ENCODE measurements around the gene TDP1. TPM values are rescaled to one million over a fixed set of nuclear protein-coding genes. Genes with fewer than 3 reads are reported as not detected.

The TDP1 gene
- total and polyA plus RNA-seq, 4 donors = 3.3 to 10.6 (median 4.2) TPM

GRCh38 chr14:90045616-90046015 is 89.9 kb downstream of the TDP1 start:
- TF ChIP-seq FOXA1 (IDR thresholded peaks at IDR 0.05) = no peak
- TF ChIP-seq, protein P1, sequence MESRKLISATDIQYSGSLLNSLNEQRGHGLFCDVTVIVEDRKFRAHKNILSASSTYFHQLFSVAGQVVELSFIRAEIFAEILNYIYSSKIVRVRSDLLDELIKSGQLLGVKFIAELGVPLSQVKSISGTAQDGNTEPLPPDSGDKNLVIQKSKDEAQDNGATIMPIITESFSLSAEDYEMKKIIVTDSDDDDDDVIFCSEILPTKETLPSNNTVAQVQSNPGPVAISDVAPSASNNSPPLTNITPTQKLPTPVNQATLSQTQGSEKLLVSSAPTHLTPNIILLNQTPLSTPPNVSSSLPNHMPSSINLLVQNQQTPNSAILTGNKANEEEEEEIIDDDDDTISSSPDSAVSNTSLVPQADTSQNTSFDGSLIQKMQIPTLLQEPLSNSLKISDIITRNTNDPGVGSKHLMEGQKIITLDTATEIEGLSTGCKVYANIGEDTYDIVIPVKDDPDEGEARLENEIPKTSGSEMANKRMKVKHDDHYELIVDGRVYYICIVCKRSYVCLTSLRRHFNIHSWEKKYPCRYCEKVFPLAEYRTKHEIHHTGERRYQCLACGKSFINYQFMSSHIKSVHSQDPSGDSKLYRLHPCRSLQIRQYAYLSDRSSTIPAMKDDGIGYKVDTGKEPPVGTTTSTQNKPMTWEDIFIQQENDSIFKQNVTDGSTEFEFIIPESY (IDR thresholded peaks at IDR 0.05) = no peak
- TF ChIP-seq RAD21 (IDR thresholded peaks at IDR 0.05) = no peak
- no peak for TF ChIP-seq CTCF (IDR thresholded peaks at IDR 0.05; ENCODE audit: low read depth, low read length, missing input control)
- no peak for TF ChIP-seq HNF4A (conservative IDR thresholded peaks at IDR 0.05)
- no peak for TF ChIP-seq JUND (IDR thresholded peaks at IDR 0.05)
- no peak for TF ChIP-seq HNF4G (IDR thresholded peaks at IDR 0.05)
- no peak for TF ChIP-seq TAF1 (conservative IDR thresholded peaks at IDR 0.05)
- no peak for TF ChIP-seq SP1 (IDR thresholded peaks at IDR 0.05)
- no peak for TF ChIP-seq EGR1 (IDR thresholded peaks at IDR 0.05; ENCODE audit: low read depth in 2 of 2)
- Histone ChIP-seq H3K9me3 (ENCODE audit: control insufficient read depth in 4 of 4, low read length in 3 of 4) (no peaks in the 10 kb centered on the region), H3K27me3 (ENCODE audit: control insufficient read depth in 4 of 4, insufficient read depth in 4 of 4, low read length in 3 of 4) (no peaks in the 10 kb centered on the region), H3K9ac (ENCODE audit: low read depth in 1 of 2, low read length in 2 of 2) (no peak overlapping the region), H3K4me3 (ENCODE audit: low read depth in 1 of 3, low read length in 3 of 3) (no peak overlapping the region), H3K4me1 (ENCODE audit: control insufficient read depth in 4 of 4, insufficient read depth in 4 of 4, low read length in 3 of 4) (no peaks in the 10 kb centered on the region), H3K27ac (ENCODE audit: low read depth in 1 of 2, low read length in 2 of 2) (no peak overlapping the region), H3K36me3 (ENCODE audit: control insufficient read depth in 4 of 4, insufficient read depth in 3 of 4, low read depth in 1 of 4, low read length in 3 of 4) (no peaks in the 10 kb centered on the region)
- no peak for DNase-seq (ENCODE audit: low spot score)
- whole genome bisulfite sequencing = 80% methylated on average over 2 of the region's 2 CpGs

GRCh38 chr14:90049390-90049789 is 93.7 kb downstream of the TDP1 start:
- TF ChIP-seq NR2F2 (IDR thresholded peaks at IDR 0.05) (no peak), SP1 (IDR thresholded peaks at IDR 0.05) (no peak), GABPA (IDR thresholded peaks at IDR 0.05 in 1 of 2, conservative IDR thresholded peaks at IDR 0.05 in 1 of 2) (no peak), FOXA1 (IDR thresholded peaks at IDR 0.05) (no peak), EGR1 (IDR thresholded peaks at IDR 0.05; ENCODE audit: low read depth in 2 of 2) (no peak)
- no peak for DNase-seq (ENCODE audit: low spot score)
- Histone ChIP-seq H3K4me3 (ENCODE audit: low read depth in 1 of 3, low read length in 3 of 3) (no peak overlapping the region), H3K36me3 (ENCODE audit: control insufficient read depth in 4 of 4, insufficient read depth in 3 of 4, low read depth in 1 of 4, low read length in 3 of 4) (no peaks in the 10 kb centered on the region), H3K27me3 (ENCODE audit: control insufficient read depth in 4 of 4, insufficient read depth in 4 of 4, low read length in 3 of 4) (peaks cover 0 to 5% (median 2%) of the 10 kb centered on the region in 4 donors), H3K9ac (ENCODE audit: low read depth in 1 of 2, low read length in 2 of 2) (no peak overlapping the region), H3K9me3 (ENCODE audit: control insufficient read depth in 4 of 4, low read length in 3 of 4) (no peaks in the 10 kb centered on the region), H3K4me1 (ENCODE audit: control insufficient read depth in 4 of 4, insufficient read depth in 4 of 4, low read length in 3 of 4) (no peaks in the 10 kb centered on the region), H3K27ac (ENCODE audit: low read depth in 1 of 2, low read length in 2 of 2) (no peak overlapping the region)
- 77% methylated on average over 3 of the region's 3 CpGs for WGBS

DNA sequence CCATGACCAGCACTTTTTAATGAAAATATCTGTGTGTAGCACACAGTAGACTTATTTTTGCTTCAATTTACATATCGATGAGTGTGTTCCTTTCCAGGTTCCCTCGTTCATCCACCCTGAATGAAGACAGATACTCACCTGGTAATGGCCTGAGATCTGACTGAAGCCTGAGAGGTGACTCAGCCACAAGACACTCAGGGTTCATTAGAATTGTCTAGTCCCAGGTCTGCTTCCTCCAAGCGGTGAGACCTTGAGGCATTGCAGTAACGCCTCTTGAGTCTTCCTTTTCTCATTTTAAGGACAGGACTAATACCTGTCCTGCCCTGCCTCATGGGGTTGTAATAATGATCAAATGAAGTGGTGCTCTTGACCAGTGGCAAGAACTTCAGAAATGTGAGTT is 94.5 kb downstream of the TDP1 start:
- Histone ChIP-seq H3K9me3 (ENCODE audit: control insufficient read depth in 4 of 4, low read length in 3 of 4) (no peaks in the 10 kb centered on the region), H3K4me1 (ENCODE audit: control insufficient read depth in 4 of 4, insufficient read depth in 4 of 4, low read length in 3 of 4) (no peaks in the 10 kb centered on the region), H3K4me3 (ENCODE audit: low read depth in 1 of 3, low read length in 3 of 3) (no peak overlapping the region), H3K36me3 (ENCODE audit: control insufficient read depth in 4 of 4, insufficient read depth in 3 of 4, low read depth in 1 of 4, low read length in 3 of 4) (no peaks in the 10 kb centered on the region), H3K27ac (ENCODE audit: low read depth in 1 of 2, low read length in 2 of 2) (no peak overlapping the region), H3K27me3 (ENCODE audit: control insufficient read depth in 4 of 4, insufficient read depth in 4 of 4, low read length in 3 of 4) (peaks cover 0 to 5% (median 2%) of the 10 kb centered on the region in 4 donors), H3K9ac (ENCODE audit: low read depth in 1 of 2, low read length in 2 of 2) (no peak overlapping the region)
- WGBS = 96% methylated on average over 4 of the region's 4 CpGs
- no peak for DNase-seq (ENCODE audit: low spot score)
- no peak for TF ChIP-seq HNF4G (IDR thresholded peaks at IDR 0.05)
- TF ChIP-seq RAD21 (IDR thresholded peaks at IDR 0.05) = no peak
- TF ChIP-seq CTCF (IDR thresholded peaks at IDR 0.05; ENCODE audit: low read depth, low read length, missing input control) = no peak
- TF ChIP-seq FOXA2 (IDR thresholded peaks at IDR 0.05) = no peak
- TF ChIP-seq JUND (IDR thresholded peaks at IDR 0.05) = no peak
- no peak for TF ChIP-seq RXRA (IDR thresholded peaks at IDR 0.05)
- no peak for TF ChIP-seq FOXA1 (IDR thresholded peaks at IDR 0.05)
- no peak for TF ChIP-seq YY1 (IDR thresholded peaks at IDR 0.05)
- TF ChIP-seq SP1 (IDR thresholded peaks at IDR 0.05) = no peak
